Head of caudate nucleus (tissue), 42 donors: ENCODE results near the gene CBX1.
"Not testable (repeated sequence)": the region's sequence is repeated elsewhere in the genome, so short reads cannot be mapped to it uniquely, and the experiment has no call there.

Experiments
- DNase-seq, 42 donors: peaks; one replicate each; pipeline versions ENCODE4 v3.0.0 to v3.0.0-alpha.2; 2020 to 2021; ENCODE audit warnings: mixed read lengths in 7 of 42
- intact Hi-C: fragments of 100-400 bp; cut with DNase I; formaldehyde crosslinking; loops from one replicate; pipeline ENCODE4 v1.15.0; 2022

Gene CBX1

GRCh38 chr17:48037036-48037837 is 64.0 kb downstream of the CBX1 start, which contains the start of gene COPZ2:
Gene COPZ2 (minus strand): TSS chr17:48037797. CDS start chr17:48037777, 20 bp downstream.
- intact Hi-C loops, result no loop called here
- peak in 22 of 42 donors; percentile 18 to 65 (median 44) for DNase-seq

- DNase-seq, result no peak
- intact Hi-C loops, result no loop called here
Observed at GRCh38 chr17:48036693-48037035, 64.6 kb downstream of the CBX1 start.

- intact Hi-C loops, DNase-seq: not testable (repeated sequence)
Observed at GRCh38 chr17:48034734-48035133, 66.5 kb downstream of the CBX1 start.

- peak in 2 of 42 donors; percentile 3 to 6 for DNase-seq
- intact Hi-C loops, result no loop called here
Observed at GRCh38 chr17:48031966-48032365, 69.3 kb downstream of the CBX1 start.

DNA sequence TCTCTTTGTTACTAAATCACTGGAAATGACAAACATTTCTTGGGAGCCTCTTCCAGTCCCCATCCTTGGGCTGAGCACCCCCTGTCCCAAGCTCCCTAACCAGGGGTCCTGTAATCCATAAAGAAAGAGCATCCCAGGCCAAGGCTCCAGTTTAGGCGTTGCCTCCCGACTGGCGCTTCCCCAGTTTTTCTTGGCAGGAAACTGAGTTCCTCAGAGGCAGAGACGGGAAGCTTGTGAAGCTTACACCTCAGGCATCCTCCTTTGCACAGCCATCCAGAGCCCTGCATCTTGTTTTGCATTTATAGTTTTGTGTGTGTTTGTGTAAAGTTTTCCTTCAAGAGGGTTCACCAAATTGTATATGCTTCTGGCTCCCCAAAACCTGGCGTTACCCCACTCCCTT is 70.7 kb downstream of the CBX1 start:
- peak in 2 of 42 donors; percentile 13 to 28 for DNase-seq
- intact Hi-C loops, result no loop called here

- intact Hi-C loops, result no loop called here
- DNase-seq, result no peak
Observed at GRCh38 chr17:48028736-48029135, 72.5 kb downstream of the CBX1 start.

DNA sequence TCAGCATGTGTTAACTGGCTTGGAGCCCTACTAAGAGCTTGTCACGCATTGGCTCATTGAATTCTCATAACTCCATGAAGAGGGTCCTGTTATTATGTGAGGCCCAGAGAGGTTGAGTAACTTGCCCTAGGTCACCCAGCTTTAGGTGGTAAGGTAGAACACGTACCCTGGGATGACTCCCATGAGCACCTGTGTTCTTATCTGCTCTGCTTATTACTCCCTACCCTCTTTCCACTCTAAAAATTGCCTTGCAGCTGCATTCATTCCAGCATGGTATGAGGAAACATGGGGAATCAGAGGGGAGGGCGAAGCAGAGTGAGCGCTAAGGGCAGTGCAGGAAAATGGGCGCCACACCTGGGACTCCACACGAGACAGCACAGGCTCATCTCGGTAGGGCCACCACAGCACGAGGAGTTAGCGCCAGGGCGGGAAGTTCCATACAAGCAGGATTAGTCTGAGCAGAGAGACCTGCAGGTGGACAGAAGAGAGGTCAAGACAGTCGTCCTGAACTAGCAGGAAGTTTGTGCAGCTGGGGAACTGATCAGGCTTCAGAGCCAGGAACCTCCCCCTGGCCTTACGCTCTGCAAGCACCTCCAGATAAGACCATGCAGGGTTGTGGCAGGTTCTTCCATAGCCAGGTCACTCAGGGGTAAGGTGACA is 73.8 kb downstream of the CBX1 start:
- DNase-seq, result no peak
- intact Hi-C loops, result loop anchor here (2.0 kb wide), 1 partner anchor 103 kb away; no protein-coding TSS in a partner anchor

- DNase-seq, result peak; percentile 66 to 92 (median 82)
- intact Hi-C loops, result loop anchor here (2.0 kb wide), 1 partner anchor 104 kb away; no protein-coding TSS in a partner anchor
Observed at GRCh38 chr17:48026502-48027321, 74.6 kb downstream of the CBX1 start.

DNA sequence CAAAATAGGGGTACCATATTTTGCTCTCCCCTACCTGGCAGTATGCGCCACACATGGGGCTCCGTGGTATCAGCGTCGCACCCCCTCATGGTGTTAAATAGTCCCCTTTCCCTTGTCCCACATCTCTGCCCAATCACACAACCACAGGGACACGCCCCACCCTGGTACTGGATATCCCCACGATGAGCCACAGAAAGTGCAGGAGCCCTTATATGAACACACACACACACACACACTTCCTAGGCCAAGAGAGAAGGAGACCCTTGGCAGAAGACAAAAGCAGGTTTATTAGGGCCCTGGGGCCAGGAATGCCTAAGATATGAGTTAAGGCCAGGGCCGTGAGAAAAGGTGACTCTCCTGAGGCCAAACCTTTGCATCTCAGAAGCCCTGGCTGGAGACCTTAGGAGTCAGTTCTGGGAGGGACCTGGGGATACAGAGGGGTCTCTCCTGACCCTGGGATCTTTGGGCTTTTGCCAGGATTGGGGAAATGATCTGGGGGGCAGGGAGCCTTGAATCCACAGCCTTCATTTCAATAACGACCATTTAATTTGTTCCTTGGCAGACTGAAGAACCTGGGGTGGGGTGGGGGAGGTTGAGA is 75.3 kb downstream of the CBX1 start:
- no peak for DNase-seq
- intact Hi-C loops, result loop anchor here (2.0 kb wide), 3 partner anchors 49 to 593 kb away; no protein-coding TSS in a partner anchor

DNA sequence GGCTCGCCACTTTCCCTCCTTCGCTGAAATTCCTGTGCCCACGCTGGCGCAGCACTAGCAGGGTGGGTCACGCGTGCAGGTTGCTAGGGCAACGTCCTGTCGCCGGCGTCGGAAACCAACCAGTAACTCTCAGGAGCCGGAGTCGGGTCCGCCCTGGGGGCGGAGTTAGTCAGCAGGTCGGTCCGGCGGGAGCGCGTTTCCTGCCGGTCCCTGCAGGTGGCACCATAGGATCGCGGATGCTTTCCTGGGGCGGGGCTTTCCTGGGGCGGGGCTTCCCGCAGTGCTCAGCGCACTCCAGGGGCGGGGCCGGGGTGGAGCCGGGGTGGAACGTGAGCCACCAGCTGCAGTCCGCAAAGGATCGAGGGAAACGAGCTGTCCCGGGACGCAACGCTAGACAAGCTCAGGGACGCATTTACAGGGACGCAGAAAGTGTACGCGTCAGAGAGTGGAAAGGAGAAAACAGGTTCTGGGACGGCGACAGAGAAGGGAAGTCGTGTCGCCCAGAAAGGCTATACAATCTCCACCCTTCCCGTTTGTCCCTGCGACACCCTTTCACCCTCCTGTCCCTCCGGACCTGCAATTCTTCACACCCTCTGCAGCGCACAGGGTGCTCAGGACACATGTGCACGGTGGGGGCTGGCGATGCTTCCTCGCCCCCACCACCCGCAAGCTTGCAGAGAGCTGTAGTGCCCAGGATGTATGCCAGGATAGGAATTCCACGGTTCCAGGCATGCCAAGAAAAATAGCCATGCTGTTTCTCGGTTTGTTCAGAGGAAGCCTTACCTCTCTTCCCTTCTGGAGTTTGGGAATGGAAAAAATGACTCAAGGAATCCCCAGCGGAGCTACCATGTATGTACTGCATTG is 76.0 kb downstream of the CBX1 start:
- intact Hi-C loops, result loop anchor here (2.0 kb wide), 2 partner anchors 50 to 594 kb away; no protein-coding TSS in a partner anchor
- DNase-seq, result peak; percentile 97 to 100 (median 98)

GRCh38 chr17:48024149-48025039 is 76.9 kb downstream of the CBX1 start:
- DNase-seq, result peak in 16 of 42 donors; percentile 19 to 61 (median 44)
- intact Hi-C loops, result loop anchor here (2.0 kb wide), 2 partner anchors 50 to 594 kb away; no protein-coding TSS in a partner anchor

DNA sequence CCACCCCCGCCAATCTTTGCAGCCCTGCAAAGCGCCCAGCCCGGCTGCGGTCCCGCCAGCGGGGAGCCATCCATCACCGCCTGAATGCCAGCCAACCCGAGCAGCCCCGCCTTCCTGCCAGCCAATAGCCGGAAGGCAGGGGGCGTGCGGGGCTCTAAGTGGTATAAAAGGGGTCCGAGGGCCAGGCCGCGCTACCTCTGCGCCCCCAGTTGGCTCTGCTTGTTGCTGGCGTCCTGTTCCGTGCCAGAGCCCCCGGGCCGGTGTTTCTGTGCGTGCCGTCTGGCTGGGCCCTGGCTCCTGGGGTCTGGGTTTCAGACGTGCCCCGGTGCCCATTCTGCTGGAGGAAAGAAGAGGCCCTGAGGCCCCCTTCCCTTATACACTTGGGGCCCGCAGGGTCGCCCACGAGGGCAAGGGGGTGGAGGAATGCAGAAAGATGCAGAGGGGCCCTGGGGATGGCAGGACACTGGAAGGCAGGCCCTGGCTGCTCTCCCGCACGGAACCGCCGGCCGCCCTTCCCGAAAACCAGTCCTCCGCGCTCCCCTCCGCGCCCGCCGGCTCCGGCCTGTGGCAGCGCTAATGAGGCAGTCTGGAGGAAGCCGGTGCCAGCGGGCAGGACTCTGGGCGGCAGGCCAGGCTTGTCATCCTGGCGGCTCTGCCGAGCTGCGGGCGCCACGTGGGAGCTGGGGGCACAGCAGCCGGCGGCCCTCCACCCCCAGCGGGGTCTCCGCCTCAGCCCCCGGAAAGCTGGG is 77.7 kb downstream of the CBX1 start:
- intact Hi-C loops, result loop anchor here (2.0 kb wide), 2 partner anchors 51 to 595 kb away; no protein-coding TSS in a partner anchor
- peak; percentile 74 to 96 (median 88) for DNase-seq

- DNase-seq, result no peak
Observed at GRCh38 chr17:48022901-48023300, 78.4 kb downstream of the CBX1 start.

GRCh38 chr17:48021934-48022333 is 79.3 kb downstream of the CBX1 start:
- intact Hi-C loops, result no loop called here
- no peak for DNase-seq

More at GRCh38 chr17:48022901-48023300, 78.4 kb downstream of the CBX1 start:
- intact Hi-C loops, result no loop called here
